ENCODE measurements around the gene HAPLN3. TPM values are rescaled to one million over a fixed set of nuclear protein-coding genes. Genes with fewer than 3 reads are reported as not detected.
"Not testable (repeated sequence)": the region's sequence is repeated elsewhere in the genome, so short reads cannot be mapped to it uniquely, and the experiment has no call there.

HAPLN3 gene
- total and polyA plus RNA-seq, 10 donors: 9.7 to 36.0 (median 16.2) TPM

GRCh38 chr15:88938802-88939485 lies 43.6 kb upstream of the HAPLN3 start:
- Histone ChIP-seq H3K27ac (no peak overlapping the region), H3K9me3 (peaks cover 0 to 8% (median 0%) of the 10 kb centered on the region in 8 donors), H3K36me3 (no peaks in the 10 kb centered on the region), H3K27me3 (replicated peaks in 1 of 7) (peaks cover 0 to 15% (median 0%) of the 10 kb centered on the region in 7 donors), H3K4me3 (no peak overlapping the region), H3K4me1 (no peaks in the 10 kb centered on the region)
- no peak for DNase-seq
- 76 to 87% (median 82%) methylated on average over 15 of the region's 15 CpGs for WGBS, 5 donors
- no peak for TF ChIP-seq POLR2A (IDR thresholded peaks at IDR 0.05)
- TF ChIP-seq, protein P1, sequence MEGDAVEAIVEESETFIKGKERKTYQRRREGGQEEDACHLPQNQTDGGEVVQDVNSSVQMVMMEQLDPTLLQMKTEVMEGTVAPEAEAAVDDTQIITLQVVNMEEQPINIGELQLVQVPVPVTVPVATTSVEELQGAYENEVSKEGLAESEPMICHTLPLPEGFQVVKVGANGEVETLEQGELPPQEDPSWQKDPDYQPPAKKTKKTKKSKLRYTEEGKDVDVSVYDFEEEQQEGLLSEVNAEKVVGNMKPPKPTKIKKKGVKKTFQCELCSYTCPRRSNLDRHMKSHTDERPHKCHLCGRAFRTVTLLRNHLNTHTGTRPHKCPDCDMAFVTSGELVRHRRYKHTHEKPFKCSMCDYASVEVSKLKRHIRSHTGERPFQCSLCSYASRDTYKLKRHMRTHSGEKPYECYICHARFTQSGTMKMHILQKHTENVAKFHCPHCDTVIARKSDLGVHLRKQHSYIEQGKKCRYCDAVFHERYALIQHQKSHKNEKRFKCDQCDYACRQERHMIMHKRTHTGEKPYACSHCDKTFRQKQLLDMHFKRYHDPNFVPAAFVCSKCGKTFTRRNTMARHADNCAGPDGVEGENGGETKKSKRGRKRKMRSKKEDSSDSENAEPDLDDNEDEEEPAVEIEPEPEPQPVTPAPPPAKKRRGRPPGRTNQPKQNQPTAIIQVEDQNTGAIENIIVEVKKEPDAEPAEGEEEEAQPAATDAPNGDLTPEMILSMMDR (IDR thresholded peaks at IDR 0.05 in 8 of 11, conservative IDR thresholded peaks at IDR 0.05 in 3 of 11): no peak
- TF ChIP-seq POLR2AphosphoS5 (IDR thresholded peaks at IDR 0.05): no peak
- intact Hi-C loops (cut with DNase I; ENCODE audit: low total_unique reads): no loop called here

DNA sequence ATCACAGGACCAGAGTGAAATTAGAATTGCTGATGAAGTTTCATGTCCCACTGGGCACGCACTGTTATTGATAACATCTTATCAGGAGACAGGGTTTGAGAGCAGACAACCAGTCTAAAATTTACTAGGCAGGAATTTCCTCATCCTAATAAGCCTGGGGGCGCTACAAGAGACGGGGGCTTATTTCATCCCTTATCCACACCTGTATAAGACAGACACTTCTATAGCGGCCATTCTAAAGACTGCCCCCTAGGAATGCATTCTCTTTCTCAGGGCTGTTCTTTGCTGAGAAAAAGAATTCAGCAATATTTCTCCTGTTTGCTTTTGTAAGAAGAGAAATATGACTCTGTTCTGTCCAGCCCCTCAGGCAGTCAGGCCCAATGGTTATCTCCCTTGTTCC lies 39.1 kb upstream of the HAPLN3 start:
- H3K4me3 ChIP-seq; H3K27ac ChIP-seq; intact Hi-C loops (cut with DNase I; ENCODE audit: low total_unique reads); H3K4me1 ChIP-seq; H3K36me3 ChIP-seq; DNase-seq: not testable (repeated sequence)
- Histone ChIP-seq H3K9me3 (peaks cover 0 to 12% (median 0%) of the 10 kb centered on the region in 8 donors), H3K27me3 (replicated peaks in 1 of 7) (peaks cover 0 to 24% (median 0%) of the 10 kb centered on the region in 7 donors)
- 68 to 89% (median 81%) methylated on average over 4 of the region's 4 CpGs for WGBS, 5 donors

DNA sequence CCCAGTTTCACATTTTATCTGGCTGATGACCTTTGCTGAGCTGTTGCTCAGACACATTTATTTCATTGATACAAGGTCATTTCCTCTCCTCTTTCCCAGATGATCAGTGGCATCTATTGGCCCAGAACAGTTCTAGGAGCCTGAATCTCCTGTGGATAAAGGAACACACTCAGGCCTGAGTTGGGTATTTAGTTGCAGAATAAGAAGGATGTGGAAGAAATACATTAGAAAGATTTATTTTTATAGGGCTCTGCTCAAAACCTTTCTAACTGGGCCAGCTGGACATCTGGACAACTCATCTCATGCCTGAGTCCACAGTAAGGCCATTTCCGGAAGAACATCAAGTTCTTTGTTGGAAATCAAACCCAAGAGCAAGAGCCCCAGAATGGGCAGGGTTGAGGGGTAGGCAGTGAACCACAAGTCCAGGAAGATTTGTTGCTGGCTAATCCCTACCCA lies 37.6 kb upstream of the HAPLN3 start:
- Histone ChIP-seq H3K27ac (no peak overlapping the region), H3K4me3 (no peak overlapping the region), H3K4me1 (no peaks in the 10 kb centered on the region), H3K36me3 (no peaks in the 10 kb centered on the region), H3K27me3 (replicated peaks in 1 of 7) (peaks cover 0 to 24% (median 0%) of the 10 kb centered on the region in 7 donors), H3K9me3 (peaks cover 0 to 23% (median 8%) of the 10 kb centered on the region in 8 donors)
- no peak for DNase-seq
- 83 to 100% (median 86%) methylated on average over 1 of the region's 1 CpG for WGBS, 5 donors
- TF ChIP-seq, protein P1 (IDR thresholded peaks at IDR 0.05 in 8 of 11, conservative IDR thresholded peaks at IDR 0.05 in 3 of 11): no peak
- TF ChIP-seq POLR2AphosphoS5 (IDR thresholded peaks at IDR 0.05): no peak
- no peak for TF ChIP-seq POLR2A (IDR thresholded peaks at IDR 0.05)
- intact Hi-C loops (cut with DNase I; ENCODE audit: low total_unique reads): no loop called here

- Histone ChIP-seq H3K4me1 (no peaks in the 10 kb centered on the region), H3K4me3 (no peak overlapping the region), H3K9me3 (peaks cover 0 to 28% (median 13%) of the 10 kb centered on the region in 8 donors), H3K27ac (no peak overlapping the region), H3K27me3 (replicated peaks in 1 of 7) (peaks cover 0 to 24% (median 0%) of the 10 kb centered on the region in 7 donors), H3K36me3 (no peaks in the 10 kb centered on the region)
- DNase-seq: no peak
- 46 to 65% (median 63%) methylated on average over 3 to 4 of the region's 4 CpGs for WGBS, 5 donors
- TF ChIP-seq POLR2AphosphoS5 (IDR thresholded peaks at IDR 0.05) (no peak), POLR2A (IDR thresholded peaks at IDR 0.05) (no peak)
- TF ChIP-seq, protein P1 (IDR thresholded peaks at IDR 0.05 in 8 of 11, conservative IDR thresholded peaks at IDR 0.05 in 3 of 11): no peak
- intact Hi-C loops (cut with DNase I; ENCODE audit: low total_unique reads): no loop called here
These were observed 37.0 kb upstream of the HAPLN3 start for GRCh38 chr15:88932271-88932874.
